HepG2 (cell line): ENCODE data around the gene MAGEA2B. TPM values are rescaled to one million over a fixed set of nuclear protein-coding genes. Genes with fewer than 3 reads are reported as not detected.
"Not testable (repeated sequence)": the region's sequence is repeated elsewhere in the genome, so short reads cannot be mapped to it uniquely, and the experiment has no call there.

Source experiments
- ATAC-seq: fragments of 200-7000 bp; cut with Tn5 transposase; 3 replicates; pipeline ENCODE4 v1.9.1; 2020; ENCODE audit warnings: mild to moderate bottlenecking, moderate library complexity
- BruUV-seq: library from RNA; stranded (reverse); fragments of 400-500 nt; replicated peaks from 2 replicates; lab custom pipeline; 2021; lab: Mats Ljungman, UMichigan
- CTCF ChIA-PET: fragments of 300-600 bp; formaldehyde crosslinking; extraction: SDS; loops from one replicate; lab custom pipeline; 2021; ENCODE audit warnings: low total read pairs, inconsistent platforms, low intra/inter-chr PET ratio; lab: Yijun Ruan, JAX
- POLR2A ChIA-PET: fragments of 350-600 bp; sonication (Branson Sonifier 250); formaldehyde crosslinking; loops from one replicate; lab custom pipeline; 2020; ENCODE audit warnings: antibody characterized with exemption, inconsistent platforms; lab: Yijun Ruan, JAX
- DNase-seq: peaks from one replicate; pipeline ENCODE4 v3.0.0-alpha.2; 2015; ENCODE audit warnings: low spot score
- FAIRE-seq: peaks from 3 replicates; lab custom pipeline; 2011; peaks lifted over from hg19 to GRCh38; lab: Jason Lieb, UNC
- H2AFZ ChIP-seq: one replicate; pipeline ENCODE4 v1.6.1; 2011; ENCODE audit warnings: low read length, inconsistent platforms
- H3K27ac ChIP-seq: fragments of 300-600 bp; 3 replicates; pipeline ENCODE4 v1.8.0; 2011; ENCODE audit warnings: mixed run types, mild to moderate bottlenecking, mixed read lengths, low read length, inconsistent platforms; ENCODE audit not compliant: insufficient read depth; ENCODE audit errors: extremely low read length
- H3K27me3 ChIP-seq, 2 experiments: fragments of 200-600 bp in 1 of 2; 2 replicates in 1 of 2; 3 replicates in 1 of 2; pipeline versions ENCODE4 v1.6.0 to v1.8.0; 2011; ENCODE audit warnings: low read length in 2 of 2, mild to moderate bottlenecking in 2 of 2, moderate library complexity in 2 of 2, inconsistent platforms in 1 of 2; ENCODE audit not compliant: insufficient read depth in 2 of 2, control insufficient read depth in 1 of 2
- H3K36me3 ChIP-seq, 2 experiments: fragments of 200-600 bp in 1 of 2; replicated peaks in 1 of 2; 2 replicates in 1 of 2; 3 replicates in 1 of 2; pipeline versions ENCODE4 v1.5.1 to v1.8.0; 2011; ENCODE audit warnings: low read length in 2 of 2, inconsistent platforms in 1 of 2; ENCODE audit not compliant: insufficient read depth in 2 of 2, control insufficient read depth in 1 of 2
- H3K4me1 ChIP-seq: 2 replicates; pipeline ENCODE4 v1.5.1; 2012; ENCODE audit warnings: low read length, inconsistent platforms; ENCODE audit not compliant: insufficient read depth
- H3K4me2 ChIP-seq: 2 replicates; pipeline ENCODE4 v1.6.0; 2011; ENCODE audit warnings: low read depth, low read length, inconsistent platforms
- H3K4me3 ChIP-seq, 3 experiments: fragments of 200-600 bp in 1 of 3; sonication (generic), shearing (Covaris generic) in 1 of 3; replicated peaks in 1 of 3; 2 replicates each; pipeline ENCODE4 v1.5.1; 2011 to 2016; ENCODE audit warnings: low read length in 3 of 3, inconsistent platforms in 2 of 3, low read depth in 2 of 3, mild to moderate bottlenecking in 2 of 3, control low read depth in 1 of 3, mixed read lengths in 1 of 3; ENCODE audit not compliant: insufficient read depth in 1 of 3
- H3K79me2 ChIP-seq: one replicate; pipeline ENCODE4 v1.6.1; 2011; ENCODE audit warnings: low read length, inconsistent platforms; ENCODE audit not compliant: insufficient read depth
- H3K9ac ChIP-seq: 2 replicates; pipeline ENCODE4 v1.6.0; 2011; ENCODE audit warnings: mild to moderate bottlenecking, low read depth, low read length, inconsistent platforms; ENCODE audit not compliant: insufficient read depth
- H3K9me3 ChIP-seq: 2 replicates; pipeline ENCODE4 v1.5.1; 2012; ENCODE audit warnings: mild to moderate bottlenecking, low read length
- H4K20me1 ChIP-seq: 2 replicates; pipeline ENCODE4 v1.6.0; 2011; ENCODE audit warnings: inconsistent platforms, mild to moderate bottlenecking, low read length, moderate library complexity; ENCODE audit not compliant: insufficient read depth
- WGBS: methylation state at CpG from one replicate; pipeline ENCODE4 v1.1.6; 2017; ENCODE audit warnings: low lambda C conversion rate; 5-methylcytosine and 5-hydroxymethylcytosine counted together
- in situ Hi-C: cut with HindIII; loops from 2 replicates; pipeline ENCODE4 v1.10.0; 2017; ENCODE audit warnings: low pct_unique_long_range_greater_than_20kb; ENCODE audit not compliant: extremely low pct_ligation_motif_present
- intact Hi-C: fragments of 100-400 bp; cut with micrococcal nuclease; formaldehyde crosslinking; loops from one replicate; pipeline ENCODE4 v1.10.0; 2022; ENCODE audit not compliant: unreplicated experiment
- polyA plus RNA-seq, 8 experiments: library from polyadenylated mRNA; depleted of rRNA in 3 of 8; stranded (reverse) in 7 of 8; unstranded in 1 of 8; fragments of >200 nt; fragmentation: Illumina TruSeq in 4 of 8; extraction: Trizol in 4 of 8; gene quantifications; 2 replicates each; pipeline versions ENCODE4 v1.2.1 to v1.2.3, GENCODE V29; 2011 to 2016; ENCODE audit warnings: low read depth in 4 of 8, missing spikeins in 1 of 8, mixed read lengths in 1 of 8; ENCODE audit not compliant: insufficient read depth in 1 of 8
- total RNA-seq, 5 experiments: library from RNA; depleted of rRNA; stranded (reverse); fragments of >200 nt; fragmentation: Illumina TruSeq; extraction: Trizol; gene quantifications; 2 replicates each; pipeline ENCODE4 v1.2.3, GENCODE V29; 2016; ENCODE audit warnings: low read depth in 1 of 5

Gene MAGEA2B
- total and polyA plus RNA-seq, 2 of the 13 experiments (the other 11 are each of a cell fraction or from before 2014, with no cell fraction given): 0.09 TPM; not detected in 1

DNA sequence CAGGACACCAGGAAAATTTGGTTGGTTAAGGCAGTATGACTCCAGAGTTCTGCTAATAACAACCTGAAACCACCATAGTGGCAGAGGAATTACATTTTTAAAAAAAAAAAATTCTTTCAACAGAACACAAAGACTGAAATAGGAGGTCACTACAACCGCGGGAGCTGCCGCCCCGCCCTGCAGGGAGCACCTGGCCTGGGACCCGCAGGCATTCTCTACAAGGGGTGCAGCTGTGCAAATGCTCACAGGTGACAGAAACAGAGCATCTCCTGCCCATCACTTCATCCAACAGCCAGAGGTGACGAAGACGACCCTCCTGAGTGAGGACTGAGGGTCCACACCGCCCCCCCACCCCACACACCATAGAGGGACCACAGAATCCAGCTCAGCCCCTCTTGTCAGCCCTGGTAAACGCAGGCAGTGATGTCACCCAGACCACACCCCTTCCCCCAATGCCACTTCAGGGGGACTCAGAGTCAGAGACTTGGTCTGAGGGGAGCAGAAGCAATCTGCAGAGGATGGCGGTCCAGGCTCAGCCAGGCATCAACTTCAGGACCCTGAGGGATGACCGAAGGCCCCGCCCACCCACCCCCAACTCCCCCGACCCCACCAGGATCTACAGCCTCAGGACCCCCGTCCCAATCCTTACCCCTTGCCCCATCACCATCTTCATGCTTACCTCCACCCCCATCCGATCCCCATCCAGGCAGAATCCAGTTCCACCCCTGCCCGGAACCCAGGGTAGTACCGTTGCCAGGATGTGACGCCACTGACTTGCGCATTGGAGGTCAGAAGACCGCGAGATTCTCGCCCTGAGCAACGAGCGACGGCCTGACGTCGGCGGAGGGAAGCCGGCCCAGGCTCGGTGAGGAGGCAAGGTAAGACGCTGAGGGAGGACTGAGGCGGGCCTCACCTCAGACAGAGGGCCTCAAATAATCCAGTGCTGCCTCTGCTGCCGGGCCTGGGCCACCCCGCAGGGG, 16.2 kb upstream of the MAGEA2B start, which contains the start of gene MAGEA3:
TSS of gene MAGEA3 (plus strand) at position 843 of the 980 bp plus-strand sequence. CDS start 2,039 bp downstream, outside the sequence.
- H3K36me3 ChIP-seq, in situ Hi-C loops, H3K4me2 ChIP-seq, H4K20me1 ChIP-seq, ATAC-seq, H3K9ac ChIP-seq, H3K9me3 ChIP-seq, intact Hi-C loops, H3K4me3 ChIP-seq, DNase-seq, H3K4me1 ChIP-seq, H2AFZ ChIP-seq, H3K27me3 ChIP-seq, BruUV-seq, H3K27ac ChIP-seq, H3K79me2 ChIP-seq, CTCF ChIA-PET, POLR2A ChIA-PET: not testable (repeated sequence)
- peak; percentile 67 for FAIRE-seq
- WGBS: no CpG with 5 or more reads among the region's 34 CpGs

DNA sequence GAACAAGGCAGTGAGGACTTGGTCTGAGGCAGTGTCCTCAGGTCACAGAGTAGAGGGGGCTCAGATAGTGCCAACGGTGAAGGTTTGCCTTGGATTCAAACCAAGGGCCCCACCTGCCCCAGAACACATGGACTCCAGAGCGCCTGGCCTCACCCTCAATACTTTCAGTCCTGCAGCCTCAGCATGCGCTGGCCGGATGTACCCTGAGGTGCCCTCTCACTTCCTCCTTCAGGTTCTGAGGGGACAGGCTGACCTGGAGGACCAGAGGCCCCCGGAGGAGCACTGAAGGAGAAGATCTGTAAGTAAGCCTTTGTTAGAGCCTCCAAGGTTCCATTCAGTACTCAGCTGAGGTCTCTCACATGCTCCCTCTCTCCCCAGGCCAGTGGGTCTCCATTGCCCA, 14.0 kb upstream of the MAGEA2B start:
- H3K4me2 ChIP-seq, BruUV-seq, DNase-seq, H3K27me3 ChIP-seq, H3K27ac ChIP-seq, H4K20me1 ChIP-seq, H3K4me3 ChIP-seq, intact Hi-C loops, H3K9ac ChIP-seq, H3K4me1 ChIP-seq, CTCF ChIA-PET, H3K36me3 ChIP-seq, H3K9me3 ChIP-seq, H3K79me2 ChIP-seq, POLR2A ChIA-PET, H2AFZ ChIP-seq, ATAC-seq, in situ Hi-C loops, FAIRE-seq: not testable (repeated sequence)
- WGBS: no CpG with 5 or more reads among the region's 5 CpGs

DNA sequence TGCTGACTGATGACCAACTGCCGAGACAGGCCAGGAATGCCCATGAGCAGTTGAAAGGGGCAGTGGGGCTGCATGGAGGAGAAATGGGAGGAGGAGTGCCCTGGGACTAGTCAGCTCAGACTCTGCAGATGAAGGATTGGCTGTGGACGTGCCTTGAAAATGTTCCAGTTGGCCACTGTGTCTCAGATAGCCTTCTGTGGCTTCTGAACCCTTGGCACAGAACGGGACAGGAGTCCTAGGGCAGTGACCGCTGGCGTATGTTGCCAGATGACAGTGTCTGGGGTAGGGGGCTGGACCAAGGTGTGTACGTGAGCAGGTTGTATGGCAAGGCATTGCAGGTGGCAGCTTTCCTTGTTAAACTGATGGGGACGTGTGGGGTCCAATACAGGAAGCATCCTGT, 7.9 kb upstream of the MAGEA2B start:
- H4K20me1 ChIP-seq, ATAC-seq, FAIRE-seq, BruUV-seq, H3K9me3 ChIP-seq, H3K9ac ChIP-seq, H3K4me2 ChIP-seq, H3K27me3 ChIP-seq, DNase-seq, intact Hi-C loops, H2AFZ ChIP-seq, H3K4me1 ChIP-seq, H3K79me2 ChIP-seq, in situ Hi-C loops, POLR2A ChIA-PET, H3K36me3 ChIP-seq, CTCF ChIA-PET, H3K27ac ChIP-seq, H3K4me3 ChIP-seq: not testable (repeated sequence)
- WGBS: no CpG with 5 or more reads among the region's 7 CpGs

- H3K27ac ChIP-seq, H3K9ac ChIP-seq, H2AFZ ChIP-seq, FAIRE-seq, H3K36me3 ChIP-seq, BruUV-seq, H3K4me1 ChIP-seq, H4K20me1 ChIP-seq, H3K79me2 ChIP-seq, H3K4me2 ChIP-seq, H3K27me3 ChIP-seq, intact Hi-C loops, ATAC-seq, CTCF ChIA-PET, DNase-seq, H3K4me3 ChIP-seq, in situ Hi-C loops, H3K9me3 ChIP-seq, POLR2A ChIA-PET: not testable (repeated sequence)
- WGBS: no CpG with 5 or more reads among the region's 2 CpGs
Observed at GRCh38 chrX:152709173-152709572, 5.3 kb upstream of the MAGEA2B start, which contains the start of gene CSAG2. TSS of gene CSAG2 (minus strand) at chrX:152709273. CDS start at chrX:152709112, 161 bp downstream.
